Mammary epithelial cell (primary cell): ENCODE results near the gene PDE11A.

ENCODE experiments used
- CTCF ChIP-seq, 2 donors: IDR thresholded peaks in 1 of 2; conservative IDR thresholded peaks in 1 of 2; 2 replicates each; pipeline ENCODE4 v1.5.1; 2011 to 2012; ENCODE audit warnings: inconsistent platforms in 2 of 2, low read length in 2 of 2, mild to moderate bottlenecking in 2 of 2, control low read depth in 1 of 2, low read depth in 1 of 2; ENCODE audit not compliant: insufficient read depth in 1 of 2; ENCODE audit errors: extremely low read depth in 1 of 2
- EZH2 ChIP-seq: IDR thresholded peaks from 2 replicates; pipeline ENCODE4 v1.6.1; 2012; ENCODE audit warnings: low read length, inconsistent platforms, borderline replicate concordance

GRCh38 chr2:177589186-177589585 is 483.4 kb downstream of the PDE11A start:
- TF ChIP-seq CTCF (conservative IDR thresholded peaks at IDR 0.05 in 1 of 2, IDR thresholded peaks at IDR 0.05 in 1 of 2; ENCODE audit: extremely low read depth in 1 of 2, insufficient read depth in 1 of 2, low read depth in 1 of 2, low read length in 2 of 2) (no peak), EZH2 (no peak)
